Caco-2 (cell line): ENCODE data around the gene IL1RAPL2. TPM values are rescaled to one million over a fixed set of nuclear protein-coding genes. Genes with fewer than 3 reads are reported as not detected.

Experiments used
- BruUV-seq: library from RNA; stranded (reverse); fragments of 400-500 nt; replicated peaks from 2 replicates; lab custom pipeline; 2021; lab: Mats Ljungman, UMichigan
- CTCF ChIA-PET: fragments of 300-600 bp; sonication (Branson Sonifier 250); formaldehyde crosslinking; loops from one replicate; lab custom pipeline; 2022; ENCODE audit warnings: antibody characterized with exemption; lab: Charles Lee
- POLR2A ChIA-PET: fragments of 300-600 bp; sonication (Branson Sonifier 250); formaldehyde crosslinking; loops from one replicate; lab custom pipeline; 2022; ENCODE audit warnings: antibody characterized with exemption; lab: Charles Lee
- DNase-seq, 2 experiments: peaks; one replicate each; pipeline versions ENCODE4 v3.0.0 to v3.0.0-alpha.2; 2020 to 2022
- H3K27me3 ChIP-seq: replicated peaks from 2 replicates; pipeline ENCODE4 v1.6.0; 2011; ENCODE audit warnings: low read length; ENCODE audit not compliant: control insufficient read depth, insufficient read depth
- H3K36me3 ChIP-seq: 2 replicates; pipeline ENCODE4 v1.5.1; 2011; ENCODE audit warnings: low read length; ENCODE audit not compliant: control insufficient read depth, insufficient read depth
- H3K4me1 ChIP-seq: fragments of 250-450 bp; sonication (Bioruptor Pico); 2 replicates; pipeline ENCODE4 v1.5.1; 2020; ENCODE audit warnings: mild to moderate bottlenecking
- H3K4me3 ChIP-seq: 2 replicates; pipeline ENCODE4 v1.5.1; 2011; ENCODE audit warnings: low read depth, mild to moderate bottlenecking, control low read depth, low read length
- H3K9me3 ChIP-seq: fragments of 250-450 bp; sonication (Bioruptor Pico); 2 replicates; pipeline ENCODE4 v1.5.1; 2020; ENCODE audit warnings: mild to moderate bottlenecking, moderate library complexity
- H3K27ac Mint-ChIP-seq: one replicate; pipeline ENCODE4 v1.8.0; 2022; ENCODE audit warnings: mixed read lengths; ENCODE audit not compliant: unreplicated experiment
- H3K27me3 Mint-ChIP-seq: one replicate; pipeline ENCODE4 v1.8.0; 2022; ENCODE audit warnings: mixed read lengths; ENCODE audit not compliant: insufficient read depth, unreplicated experiment
- H3K36me3 Mint-ChIP-seq: one replicate; pipeline ENCODE4 v1.8.0; 2022; ENCODE audit warnings: mild to moderate bottlenecking, mixed read lengths; ENCODE audit not compliant: insufficient read depth, unreplicated experiment
- H3K4me1 Mint-ChIP-seq: one replicate; pipeline ENCODE4 v1.8.0; 2022; ENCODE audit warnings: low read depth, mixed read lengths; ENCODE audit not compliant: unreplicated experiment
- H3K4me3 Mint-ChIP-seq: one replicate; pipeline ENCODE4 v1.8.0; 2022; ENCODE audit warnings: mild to moderate bottlenecking, moderate library complexity, mixed read lengths; ENCODE audit not compliant: unreplicated experiment
- H3K9me3 Mint-ChIP-seq: one replicate; pipeline ENCODE4 v1.8.0; 2022; ENCODE audit warnings: mixed read lengths; ENCODE audit not compliant: unreplicated experiment
- intact Hi-C: fragments of 100-400 bp; cut with micrococcal nuclease; formaldehyde crosslinking; loops from one replicate; pipeline ENCODE4 v1.10.0; 2022; ENCODE audit not compliant: unreplicated experiment
- total RNA-seq: library from RNA; stranded (reverse); gene quantifications from 2 replicates; pipeline ENCODE4 v1.2.3, GENCODE V29; 2022
- TF ChIP-seq, protein P1 (sequence below), 2 experiments: fragments of 200-600 bp in 1 of 2; IDR thresholded peaks; 1 replicate in 1 of 2; 2 replicates in 1 of 2; pipeline versions ENCODE4 v1.5.1 to v1.8.0; 2011 to 2022; ENCODE audit warnings: antibody characterized with exemption in 1 of 2, control low read depth in 1 of 2, inconsistent platforms in 1 of 2, low read depth in 1 of 2, low read length in 1 of 2, mild to moderate bottlenecking in 1 of 2, moderate library complexity in 1 of 2; ENCODE audit not compliant: insufficient read depth in 1 of 2, severe bottlenecking in 1 of 2, unreplicated experiment in 1 of 2

IL1RAPL2 gene
- total RNA-seq, 1 experiment from 2014 or later, result not detected

DNA sequence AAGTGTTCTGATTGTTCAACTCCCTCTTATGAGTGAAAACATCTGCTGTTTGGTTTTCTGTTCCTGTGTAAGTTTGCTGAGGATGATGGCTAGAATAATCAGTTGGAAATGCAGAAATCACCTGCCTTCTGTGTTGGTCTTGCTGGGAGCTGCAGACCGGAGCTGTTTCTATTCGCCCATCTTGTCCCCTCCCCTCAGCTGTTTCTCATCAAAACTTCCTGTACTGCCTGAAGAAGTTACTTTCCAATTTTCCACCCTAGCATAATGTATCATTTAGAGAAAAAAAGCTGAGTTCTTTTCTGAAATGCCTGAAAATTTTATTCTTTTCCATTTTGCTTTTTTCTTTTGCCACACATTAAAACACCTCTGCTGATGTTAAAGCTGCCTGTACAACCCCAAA is 486.9 kb downstream of the IL1RAPL2 start:
- no peaks in the 10 kb centered on the region for H3K9me3 Mint-ChIP-seq
- Histone ChIP-seq H3K4me3 (no peak overlapping the region), H3K36me3 (no peaks in the 10 kb centered on the region), H3K9me3 (no peaks in the 10 kb centered on the region), H3K4me1 (no peaks in the 10 kb centered on the region), H3K27me3 (no peaks in the 10 kb centered on the region)
- H3K4me1 Mint-ChIP-seq, result no peaks in the 10 kb centered on the region
- H3K27me3 Mint-ChIP-seq, result no peaks in the 10 kb centered on the region
- POLR2A ChIA-PET, result no interaction called here
- intact Hi-C loops, result no loop called here
- CTCF ChIA-PET, result no interaction called here
- TF ChIP-seq, protein P1, sequence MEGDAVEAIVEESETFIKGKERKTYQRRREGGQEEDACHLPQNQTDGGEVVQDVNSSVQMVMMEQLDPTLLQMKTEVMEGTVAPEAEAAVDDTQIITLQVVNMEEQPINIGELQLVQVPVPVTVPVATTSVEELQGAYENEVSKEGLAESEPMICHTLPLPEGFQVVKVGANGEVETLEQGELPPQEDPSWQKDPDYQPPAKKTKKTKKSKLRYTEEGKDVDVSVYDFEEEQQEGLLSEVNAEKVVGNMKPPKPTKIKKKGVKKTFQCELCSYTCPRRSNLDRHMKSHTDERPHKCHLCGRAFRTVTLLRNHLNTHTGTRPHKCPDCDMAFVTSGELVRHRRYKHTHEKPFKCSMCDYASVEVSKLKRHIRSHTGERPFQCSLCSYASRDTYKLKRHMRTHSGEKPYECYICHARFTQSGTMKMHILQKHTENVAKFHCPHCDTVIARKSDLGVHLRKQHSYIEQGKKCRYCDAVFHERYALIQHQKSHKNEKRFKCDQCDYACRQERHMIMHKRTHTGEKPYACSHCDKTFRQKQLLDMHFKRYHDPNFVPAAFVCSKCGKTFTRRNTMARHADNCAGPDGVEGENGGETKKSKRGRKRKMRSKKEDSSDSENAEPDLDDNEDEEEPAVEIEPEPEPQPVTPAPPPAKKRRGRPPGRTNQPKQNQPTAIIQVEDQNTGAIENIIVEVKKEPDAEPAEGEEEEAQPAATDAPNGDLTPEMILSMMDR (IDR thresholded peaks at IDR 0.05; ENCODE audit: insufficient read depth in 1 of 2, low read depth in 1 of 2, low read length in 1 of 2, severe bottlenecking in 1 of 2, unreplicated experiment in 1 of 2), result no peak
- DNase-seq, result no peak
- no TSS peak for BruUV-seq
- no peaks in the 10 kb centered on the region for H3K36me3 Mint-ChIP-seq
- no peak overlapping the region for H3K27ac Mint-ChIP-seq
- H3K4me3 Mint-ChIP-seq, result no peak overlapping the region

GRCh38 chrX:105063743-105064142 is 497.7 kb downstream of the IL1RAPL2 start:
- ChIA-PET POLR2A (no interaction called here), CTCF (no interaction called here)
- H3K4me3 ChIP-seq, result no peak overlapping the region
- H3K4me1 ChIP-seq, result no peaks in the 10 kb centered on the region
- no peak overlapping the region for H3K27ac Mint-ChIP-seq
- H3K27me3 Mint-ChIP-seq, result no peaks in the 10 kb centered on the region
- intact Hi-C loops, result no loop called here
- BruUV-seq, result no TSS peak
- TF ChIP-seq, protein P1 (IDR thresholded peaks at IDR 0.05; ENCODE audit: insufficient read depth in 1 of 2, low read depth in 1 of 2, low read length in 1 of 2, severe bottlenecking in 1 of 2, unreplicated experiment in 1 of 2), result no peak
- DNase-seq, result peak in 1 of 2 experiments; percentile 1
- no peaks in the 10 kb centered on the region for H3K9me3 Mint-ChIP-seq
- no peaks in the 10 kb centered on the region for H3K36me3 ChIP-seq
- no peak overlapping the region for H3K4me3 Mint-ChIP-seq
- H3K27me3 ChIP-seq, result no peaks in the 10 kb centered on the region
- no peaks in the 10 kb centered on the region for H3K9me3 ChIP-seq
- no peaks in the 10 kb centered on the region for H3K36me3 Mint-ChIP-seq
- H3K4me1 Mint-ChIP-seq, result no peaks in the 10 kb centered on the region

GRCh38 chrX:105098201-105098600 is 532.2 kb downstream of the IL1RAPL2 start:
- H3K4me3 ChIP-seq, result no peak overlapping the region
- no peak for DNase-seq
- H3K27me3 ChIP-seq, result no peaks in the 10 kb centered on the region
- TF ChIP-seq, protein P1 (IDR thresholded peaks at IDR 0.05; ENCODE audit: insufficient read depth in 1 of 2, low read depth in 1 of 2, low read length in 1 of 2, severe bottlenecking in 1 of 2, unreplicated experiment in 1 of 2), result no peak
- H3K4me1 ChIP-seq, result no peaks in the 10 kb centered on the region
- ChIA-PET POLR2A (no interaction called here), CTCF (no interaction called here)
- Mint-ChIP-seq H3K9me3 (no peaks in the 10 kb centered on the region), H3K36me3 (no peaks in the 10 kb centered on the region), H3K4me3 (no peak overlapping the region), H3K27ac (no peak overlapping the region), H3K27me3 (peaks cover 7% of the 10 kb centered on the region), H3K4me1 (no peaks in the 10 kb centered on the region)
- H3K9me3 ChIP-seq, result no peaks in the 10 kb centered on the region
- no peaks in the 10 kb centered on the region for H3K36me3 ChIP-seq
- BruUV-seq, result no TSS peak
- intact Hi-C loops, result no loop called here
